Heart left ventricle (tissue), 16 donors: Measurements from ENCODE around the gene NR1H2. TPM values are rescaled to one million over a fixed set of nuclear protein-coding genes. Genes with fewer than 3 reads are reported as not detected.

ENCODE experiments used
- ATAC-seq, 4 donors: fragments of 200-7000 bp; cut with Tn5 transposase; one replicate each; pipeline ENCODE4 v1.9.1; 2020 to 2022; ENCODE audit warnings: moderate library complexity in 4 of 4, mild to moderate bottlenecking in 3 of 4, moderate number of reproducible peaks in 1 of 4
- DNase-seq, 5 donors: peaks; one replicate each; pipeline ENCODE4 v3.0.0-alpha.2; 2020
- H3K27ac ChIP-seq, 12 donors: fragments of 200-600 bp; sonication (generic) in 4 of 12; one replicate each; pipeline versions ENCODE4 v1.5.0 to v1.8.0; 2016 to 2022; ENCODE audit warnings: mild to moderate bottlenecking in 2 of 12
- H3K27me3 ChIP-seq, 9 donors: fragments of 200-600 bp; sonication (generic) in 2 of 9; one replicate each; pipeline versions ENCODE4 v1.5.1 to v1.8.0; 2016 to 2022; ENCODE audit warnings: mild to moderate bottlenecking in 3 of 9
- H3K36me3 ChIP-seq, 9 donors: fragments of 200-600 bp; sonication (generic) in 2 of 9; one replicate each; pipeline versions ENCODE4 v1.5.0 to v1.8.0; 2018 to 2022; ENCODE audit warnings: mild to moderate bottlenecking in 2 of 9
- H3K4me1 ChIP-seq, 12 donors: fragments of 200-600 bp; sonication (generic) in 4 of 12; one replicate each; pipeline versions ENCODE4 v1.5.0 to v1.8.0; 2016 to 2022; ENCODE audit warnings: mild to moderate bottlenecking in 3 of 12
- H3K4me3 ChIP-seq, 12 donors: fragments of 200-600 bp; sonication (generic) in 4 of 12; one replicate each; pipeline versions ENCODE4 v1.5.0 to v1.8.0; 2017 to 2022; ENCODE audit warnings: mild to moderate bottlenecking in 9 of 12, moderate library complexity in 4 of 12
- H3K9me3 ChIP-seq, 12 donors: fragments of 200-600 bp; sonication (generic) in 4 of 12; one replicate each; pipeline versions ENCODE4 v1.5.0 to v1.8.0; 2016 to 2022; ENCODE audit warnings: mild to moderate bottlenecking in 1 of 12
- POLR2A ChIP-seq, 2 donors: fragments of 450-650 bp; IDR thresholded peaks; one replicate each; pipeline ENCODE4 v1.6.1; 2017; ENCODE audit warnings: antibody characterized with exemption in 2 of 2, mild to moderate bottlenecking in 2 of 2, moderate library complexity in 2 of 2
- WGBS, 4 donors: extraction: QIAGEN DNeasy Blood & Tissue Kit in 2 of 4; methylation state at CpG; one replicate each; pipeline versions ENCODE4 v1.1.5 to v1.1.7; 2013 to 2018; 5-methylcytosine and 5-hydroxymethylcytosine counted together
- intact Hi-C, 10 donors: fragments of 100-400 bp; cut with DNase I; formaldehyde crosslinking; loops; one replicate each; pipeline versions ENCODE4 v1.11.1 to v1.14.2; 2022
- polyA plus RNA-seq, 2 donors: library from polyadenylated mRNA; stranded (reverse); fragments of 200-250 nt; gene quantifications; one replicate each; pipeline ENCODE4 v1.2.3, GENCODE V29; 2013
- total RNA-seq, 9 donors: library from RNA; depleted of rRNA in 2 of 9; stranded (reverse); fragments of >200 nt in 2 of 9; fragmentation: NEBNext Ultra II Directional in 3 of 9; extraction: Animal tissue kit (Norgen Biotek cat#: 25700) in 3 of 9; gene quantifications; one replicate each; pipeline versions ENCODE4 v1.1.0 to v1.2.4, GENCODE V29; 2016 to 2023
- TF ChIP-seq, protein P1 (sequence below), 12 donors: fragments of 200-600 bp; sonication (generic) in 4 of 12; IDR thresholded peaks; one replicate each; pipeline versions ENCODE4 v1.5.0 to v1.8.0; 2018 to 2022; ENCODE audit warnings: antibody characterized with exemption in 12 of 12, mild to moderate bottlenecking in 5 of 12
- donor health status: ischemic (EF 13 %, LVEDD 7.1; RV severe dilation, severe dysfunction).
- donor health status: healthy with polysubstance abuse.
- donor health status: DM: no; HTN: yes; CAD: no.
- donor health status: DM: no; HTN: no; CAD: no.
- donor health status: ischemic (EF 25% LVEDD 6.9; RV normal size, moderate dysfunction).
- donor health status: ischemic (EF 25% LVEDD 5.7; RV mildly dilated, moderate dysfunction).
- donor health status: healthy.
- donor health status: DM: yes; HTN: yes; CAD: no.
- donor health status: ischemic (EF 35%, LVEDD 5.7; RV mildly dilated, moderate dysfunction).
- donor health status: nonischemic (EF 11% LVEDD 7.7; RV severe dilation, severe dysfunction).
- donor health status: DM: yes; HTN: yes; CAD: no.
- donor health status: PGD.
- donor health status: ischemic (EF 29% LVEDD 5.4; RV normal size, mild dysfunction).
- donor health status: nonischemic (EF 23%, LVEDD 6.1; RV moderate dilation, normal function).

NR1H2 gene
- total and polyA plus RNA-seq, 11 donors: 66.2 to 162 (median 91.5) TPM

- Histone ChIP-seq H3K4me1 (peaks cover 0 to 25% (median 9%) of the 10 kb centered on the region in 12 donors), H3K27me3 (peaks cover 0 to 19% (median 4%) of the 10 kb centered on the region in 9 donors), H3K9me3 (no peaks in the 10 kb centered on the region), H3K36me3 (no peaks in the 10 kb centered on the region), H3K4me3 (peak overlapping the region in 9 of 12 donors; percentile 7 to 47 (median 27)), H3K27ac (peak overlapping the region in 5 of 12 donors; percentile 30 to 88 (median 47))
- intact Hi-C loops: no loop called here
- 80 to 83% (median 81%) methylated on average over 26 of the region's 26 CpGs for WGBS, 4 donors
- DNase-seq (no peak), ATAC-seq (no peak)
- TF ChIP-seq POLR2A (IDR thresholded peaks at IDR 0.05): no peak
- TF ChIP-seq, protein P1, sequence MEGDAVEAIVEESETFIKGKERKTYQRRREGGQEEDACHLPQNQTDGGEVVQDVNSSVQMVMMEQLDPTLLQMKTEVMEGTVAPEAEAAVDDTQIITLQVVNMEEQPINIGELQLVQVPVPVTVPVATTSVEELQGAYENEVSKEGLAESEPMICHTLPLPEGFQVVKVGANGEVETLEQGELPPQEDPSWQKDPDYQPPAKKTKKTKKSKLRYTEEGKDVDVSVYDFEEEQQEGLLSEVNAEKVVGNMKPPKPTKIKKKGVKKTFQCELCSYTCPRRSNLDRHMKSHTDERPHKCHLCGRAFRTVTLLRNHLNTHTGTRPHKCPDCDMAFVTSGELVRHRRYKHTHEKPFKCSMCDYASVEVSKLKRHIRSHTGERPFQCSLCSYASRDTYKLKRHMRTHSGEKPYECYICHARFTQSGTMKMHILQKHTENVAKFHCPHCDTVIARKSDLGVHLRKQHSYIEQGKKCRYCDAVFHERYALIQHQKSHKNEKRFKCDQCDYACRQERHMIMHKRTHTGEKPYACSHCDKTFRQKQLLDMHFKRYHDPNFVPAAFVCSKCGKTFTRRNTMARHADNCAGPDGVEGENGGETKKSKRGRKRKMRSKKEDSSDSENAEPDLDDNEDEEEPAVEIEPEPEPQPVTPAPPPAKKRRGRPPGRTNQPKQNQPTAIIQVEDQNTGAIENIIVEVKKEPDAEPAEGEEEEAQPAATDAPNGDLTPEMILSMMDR (IDR thresholded peaks at IDR 0.05): no peak
These were observed 51.2 kb downstream of the NR1H2 start for GRCh38 chr19:50427318-50427925.

DNA sequence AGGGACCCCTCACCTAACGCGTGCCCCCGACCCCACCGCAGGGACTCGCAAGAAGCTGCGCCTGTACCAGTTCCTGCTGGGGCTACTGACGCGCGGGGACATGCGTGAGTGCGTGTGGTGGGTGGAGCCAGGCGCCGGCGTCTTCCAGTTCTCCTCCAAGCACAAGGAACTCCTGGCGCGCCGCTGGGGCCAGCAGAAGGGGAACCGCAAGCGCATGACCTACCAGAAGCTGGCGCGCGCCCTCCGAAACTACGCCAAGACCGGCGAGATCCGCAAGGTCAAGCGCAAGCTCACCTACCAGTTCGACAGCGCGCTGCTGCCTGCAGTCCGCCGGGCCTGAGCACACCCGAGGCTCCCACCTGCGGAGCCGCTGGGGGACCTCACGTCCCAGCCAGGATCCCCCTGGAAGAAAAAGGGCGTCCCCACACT lies 51.8 kb downstream of the NR1H2 start:
- intact Hi-C loops: no loop called here
- ATAC-seq (peak; percentile 40 to 74 (median 68)), DNase-seq (peak; percentile 82 to 91 (median 86))
- Histone ChIP-seq H3K4me1 (peaks cover 0 to 30% (median 12%) of the 10 kb centered on the region in 12 donors), H3K27me3 (peaks cover 0 to 22% (median 10%) of the 10 kb centered on the region in 9 donors), H3K9me3 (no peaks in the 10 kb centered on the region), H3K36me3 (no peaks in the 10 kb centered on the region), H3K27ac (peak overlapping the region in 5 of 12 donors; percentile 30 to 88 (median 47)), H3K4me3 (peak overlapping the region in 9 of 12 donors; percentile 7 to 47 (median 27))
- no peak for TF ChIP-seq POLR2A (IDR thresholded peaks at IDR 0.05)
- TF ChIP-seq, protein P1 (IDR thresholded peaks at IDR 0.05): no peak
- WGBS, 4 donors: 5 to 26% (median 7%) methylated on average over 30 to 38 of the region's 38 CpGs

GRCh38 chr19:50428772-50429463 lies 52.7 kb downstream of the NR1H2 start:
- DNase-seq (no peak), ATAC-seq (no peak)
- TF ChIP-seq, protein P1 (IDR thresholded peaks at IDR 0.05): no peak
- TF ChIP-seq POLR2A (IDR thresholded peaks at IDR 0.05): no peak
- Histone ChIP-seq H3K4me1 (peaks cover 0 to 30% (median 12%) of the 10 kb centered on the region in 12 donors), H3K27ac (no peak overlapping the region), H3K9me3 (no peaks in the 10 kb centered on the region), H3K27me3 (peaks cover 0 to 23% (median 11%) of the 10 kb centered on the region in 9 donors), H3K36me3 (no peaks in the 10 kb centered on the region), H3K4me3 (no peak overlapping the region)
- intact Hi-C loops: no loop called here
- 67 to 78% (median 74%) methylated on average over 7 of the region's 7 CpGs for WGBS, 4 donors

GRCh38 chr19:50430888-50431342 lies 54.7 kb downstream of the NR1H2 start:
- H3K4me1 ChIP-seq: peaks cover 0 to 30% (median 12%) of the 10 kb centered on the region in 12 donors
- peak overlapping the region in 11 of 12 donors; percentile 42 to 88 (median 65) for H3K4me3 ChIP-seq
- intact Hi-C loops: no loop called here
- no peak for ATAC-seq
- TF ChIP-seq, protein P1 (IDR thresholded peaks at IDR 0.05): no peak
- TF ChIP-seq POLR2A (IDR thresholded peaks at IDR 0.05): no peak
- WGBS, 4 donors: 32 to 36% (median 35%) methylated on average over 13 of the region's 13 CpGs
- H3K36me3 ChIP-seq: no peaks in the 10 kb centered on the region
- peaks cover 0 to 23% (median 11%) of the 10 kb centered on the region in 9 donors for H3K27me3 ChIP-seq
- no peak for DNase-seq
- H3K27ac ChIP-seq: peak overlapping the region in 5 of 12 donors; percentile 2 to 90 (median 61)
- H3K9me3 ChIP-seq: no peaks in the 10 kb centered on the region
